GM21825 (cell line): ENCODE measurements around the gene MUC4.
"Not testable (repeated sequence)": the region's sequence is repeated elsewhere in the genome, so short reads cannot be mapped to it uniquely, and the experiment has no call there.

Source experiments
- ATAC-seq: cut with Tn5 transposase; IDR thresholded peaks from one replicate; pipeline ENCODE4 v1.9.1; 2021; ENCODE audit warnings: mild to moderate bottlenecking, moderate library complexity; ENCODE audit not compliant: unreplicated experiment

MUC4 gene

DNA sequence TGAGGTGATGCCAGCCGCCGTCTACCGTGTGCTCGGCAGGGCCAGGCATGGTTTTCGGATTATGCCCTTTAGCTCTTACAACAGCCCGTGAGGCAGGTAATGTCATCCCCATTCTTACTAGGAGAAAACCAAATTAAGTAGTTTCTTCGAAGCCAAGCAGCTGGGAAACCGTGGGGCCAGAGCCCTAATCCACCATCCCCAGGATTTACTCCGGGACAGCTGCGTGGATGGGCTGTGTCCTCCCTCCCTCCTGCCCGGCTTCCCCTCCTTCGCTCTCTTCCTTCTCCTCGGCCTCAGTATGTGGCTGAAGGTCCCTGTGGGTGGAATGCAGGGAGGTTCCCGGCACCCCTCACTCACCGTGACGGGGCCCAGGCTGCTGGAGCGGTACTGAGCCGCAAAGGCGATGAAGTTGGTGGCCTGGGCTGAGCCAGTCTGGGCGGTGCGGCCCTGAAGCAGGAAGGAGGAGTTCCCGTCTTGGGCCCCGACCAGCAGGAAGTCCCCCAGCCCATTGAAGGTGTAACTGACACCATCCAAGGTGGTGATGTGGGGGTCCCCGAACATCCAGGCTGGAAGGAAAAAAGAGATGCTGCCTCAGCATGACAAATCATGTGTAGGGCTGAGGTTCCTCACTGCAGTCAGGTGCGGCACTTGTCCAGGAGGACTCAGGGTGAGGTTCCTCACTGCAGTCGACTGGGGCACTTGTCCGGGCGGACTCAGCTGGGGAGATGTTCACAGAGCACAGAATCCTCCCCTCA, 48.5 kb downstream of the MUC4 start:
- no peak for ATAC-seq

DNA sequence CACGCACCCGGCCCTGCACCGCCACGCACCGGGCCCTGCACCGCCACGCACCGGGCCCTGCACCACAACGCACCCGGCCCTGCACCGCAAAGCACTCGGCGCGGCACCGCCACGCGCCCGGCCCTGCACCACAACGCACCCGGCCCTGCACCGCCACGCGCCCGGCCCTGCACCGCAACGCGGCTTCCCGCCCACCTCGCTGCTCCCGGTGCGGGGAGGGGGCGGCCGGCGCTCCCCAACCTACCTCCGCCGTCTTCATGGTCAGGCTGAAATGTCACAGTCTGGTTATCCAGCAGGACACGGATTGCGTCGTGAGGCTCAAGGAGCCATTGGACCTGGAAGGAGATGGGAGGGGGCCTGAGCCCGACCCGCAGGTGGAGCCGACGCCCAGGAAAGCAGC, 49.1 kb downstream of the MUC4 start:
- ATAC-seq: no peak

DNA sequence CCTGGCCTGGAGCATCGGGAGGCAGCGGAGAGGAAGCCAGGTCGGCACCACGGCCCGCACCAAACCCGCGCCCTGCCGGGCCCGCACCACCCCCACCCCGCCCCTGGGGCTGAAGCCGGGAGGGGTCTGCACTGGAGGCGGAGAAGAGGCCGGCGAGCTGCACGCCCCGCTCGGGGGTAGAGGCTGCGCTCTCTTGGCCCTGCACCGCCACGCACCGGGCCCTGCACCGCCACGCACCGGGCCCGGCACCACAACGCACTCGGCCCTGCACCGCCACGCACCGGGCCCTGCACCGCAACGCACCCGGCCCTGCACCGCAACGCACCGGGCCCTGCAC, 49.5 kb downstream of the MUC4 start:
- ATAC-seq: no peak

DNA sequence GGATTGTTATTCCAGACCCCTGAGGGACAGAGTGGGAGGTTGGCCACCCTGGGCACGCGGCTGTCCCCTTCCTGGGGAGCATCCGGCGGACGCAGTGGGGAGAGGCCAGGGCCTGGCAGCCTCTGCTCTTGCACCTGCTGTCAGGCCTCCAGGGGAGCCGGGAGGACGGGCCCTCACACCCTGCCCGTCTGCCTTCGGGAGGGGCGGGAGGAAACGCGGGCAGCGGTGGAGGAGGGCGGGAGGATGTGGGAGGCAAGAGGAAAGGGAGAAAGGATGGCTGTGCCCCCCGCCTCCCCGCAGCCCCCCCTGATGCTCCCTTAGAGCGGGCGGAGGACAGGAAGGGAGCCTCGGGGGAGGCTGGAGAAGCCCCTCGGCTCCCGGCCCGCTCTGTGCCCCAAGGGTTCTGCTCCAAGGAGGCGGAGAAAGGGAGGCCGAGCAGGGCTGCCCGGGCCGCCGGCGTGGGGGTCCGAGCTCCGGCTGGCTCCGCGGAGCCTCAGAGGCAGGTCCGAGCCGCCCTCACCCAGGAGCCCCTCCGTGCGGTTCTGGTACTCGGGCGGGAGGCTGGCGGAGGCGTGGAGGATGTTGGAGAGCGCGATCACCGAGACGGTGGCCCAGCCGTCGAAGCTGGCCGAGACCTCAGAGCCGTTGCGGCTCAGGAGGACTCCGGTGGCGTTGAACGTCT, 50.0 kb downstream of the MUC4 start:
- ATAC-seq: no peak

DNA sequence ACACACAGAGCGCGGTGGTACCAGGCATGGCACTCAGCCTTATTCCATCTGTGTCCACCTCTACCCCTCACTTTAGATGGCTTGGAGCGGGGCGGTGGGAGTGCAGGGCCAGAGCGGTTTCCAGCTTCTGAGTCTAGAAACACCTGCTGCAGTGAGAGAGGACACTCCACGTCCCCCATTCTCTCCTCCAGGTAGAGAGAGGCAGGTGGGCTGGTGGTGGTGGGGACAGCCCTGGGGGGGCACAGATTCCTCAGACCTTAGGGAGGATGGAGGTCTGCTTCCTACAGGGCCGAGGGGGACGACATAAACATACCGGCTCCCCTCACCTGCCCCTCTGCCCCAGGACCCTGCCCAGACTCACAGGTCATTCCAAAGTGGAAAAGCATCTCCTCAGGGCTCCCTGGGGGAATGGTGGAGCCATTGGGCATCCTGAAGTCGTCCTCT, 50.6 kb downstream of the MUC4 start:
- ATAC-seq: no peak

DNA sequence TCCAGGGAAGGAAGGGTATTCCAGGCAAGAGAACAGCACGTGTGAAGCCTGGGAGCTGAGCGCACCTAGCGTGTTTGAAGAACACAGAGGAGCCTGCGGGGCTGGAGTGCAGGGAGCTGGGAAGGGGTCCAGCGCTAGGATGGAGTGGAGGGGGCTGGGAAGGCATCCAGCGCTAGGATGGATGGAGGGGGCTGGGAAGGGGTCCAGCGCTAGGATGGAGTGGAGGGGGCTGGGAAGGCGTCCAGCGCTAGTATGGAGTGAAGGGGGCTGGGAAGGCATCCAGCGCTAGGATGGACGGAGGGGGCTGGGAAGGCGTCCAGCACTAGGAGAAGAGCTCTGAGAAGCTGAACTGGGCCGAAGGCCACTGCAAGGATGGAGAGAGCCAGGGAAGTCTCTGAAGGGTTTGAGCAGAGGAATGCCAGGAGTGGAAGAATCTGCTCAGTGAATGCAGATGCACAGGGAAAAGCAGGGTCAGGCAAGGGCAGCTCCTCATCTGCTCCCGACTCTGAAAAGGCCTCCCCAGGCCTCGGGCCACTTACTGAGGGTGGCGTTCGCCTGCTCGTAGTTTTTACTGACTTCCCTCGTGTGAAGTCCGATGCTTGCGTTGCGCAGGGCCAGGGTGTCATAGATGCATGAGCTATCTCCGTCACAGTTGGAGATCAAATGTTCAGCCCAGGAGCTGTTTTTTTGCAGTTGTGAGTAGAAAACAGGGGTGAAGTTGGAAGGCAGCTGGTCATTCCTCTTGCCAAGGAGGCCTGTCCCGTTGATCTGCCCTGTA, 51.2 kb downstream of the MUC4 start:
- no peak for ATAC-seq

DNA sequence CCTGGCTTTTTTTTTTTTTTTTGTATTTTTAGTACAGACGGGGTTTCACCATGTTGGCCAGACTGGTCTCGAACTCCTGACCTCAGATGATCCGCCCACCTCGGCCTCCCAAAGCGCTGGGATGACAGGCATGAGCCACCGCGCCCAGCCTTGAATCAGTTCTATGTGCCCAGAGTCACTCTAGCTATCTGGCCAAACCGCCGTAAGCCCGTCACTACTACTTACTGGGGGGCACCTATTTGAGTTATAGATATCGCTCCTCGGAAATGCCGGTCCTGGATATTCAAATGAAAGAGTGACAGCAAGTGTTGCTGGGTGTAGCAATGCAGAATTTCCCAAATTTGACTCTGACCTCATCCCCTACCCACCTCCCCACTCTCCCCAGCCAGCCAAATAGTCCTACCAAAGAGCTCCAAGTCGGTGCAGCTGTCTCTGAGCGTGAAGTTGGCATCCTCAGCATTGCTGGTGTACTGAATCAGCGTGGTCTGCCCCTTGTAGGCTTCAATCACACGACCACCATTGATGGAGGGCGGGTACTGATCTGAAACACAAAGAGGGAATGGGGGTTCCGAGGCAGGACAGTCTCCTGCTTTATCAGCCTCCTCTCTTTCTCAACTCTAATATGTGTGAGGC, 52.9 kb downstream of the MUC4 start:
- ATAC-seq: no peak

DNA sequence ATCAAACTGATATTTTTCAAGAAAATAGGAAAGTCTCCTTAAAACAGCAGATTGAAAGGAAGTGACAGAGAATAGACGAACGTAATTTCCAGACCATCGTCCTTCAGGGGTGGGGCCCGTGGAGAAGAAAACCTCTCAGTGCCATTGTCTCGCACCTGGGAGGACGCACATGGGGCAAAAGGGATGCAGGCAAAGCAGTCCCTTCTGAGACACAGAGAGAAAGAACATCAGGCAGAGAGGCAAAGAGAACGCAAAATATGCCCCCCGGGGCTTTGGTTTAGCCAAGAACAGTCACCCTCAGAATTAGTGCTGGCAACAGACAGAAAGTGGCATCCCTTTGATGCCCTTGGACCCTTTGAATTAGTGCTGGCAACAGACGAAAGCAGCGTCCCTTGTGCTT, 53.9 kb downstream of the MUC4 start:
- ATAC-seq: no peak

DNA sequence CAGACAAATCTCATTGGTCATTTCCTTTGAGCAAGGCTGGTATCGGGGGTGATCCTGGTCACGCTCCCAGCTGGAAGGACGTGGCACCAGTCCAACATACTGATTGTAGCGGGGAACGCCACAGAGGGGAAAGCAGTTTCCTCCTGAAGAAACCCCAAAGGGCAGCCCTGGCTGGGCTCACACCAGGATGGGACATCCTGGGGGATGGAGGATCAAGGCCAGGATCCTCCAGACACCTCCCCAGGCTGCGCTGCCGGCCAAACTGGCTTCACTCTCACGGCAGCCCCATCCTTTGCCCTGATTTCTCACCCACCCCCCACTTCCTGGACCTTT, 54.3 kb downstream of the MUC4 start:
- ATAC-seq: no peak

DNA sequence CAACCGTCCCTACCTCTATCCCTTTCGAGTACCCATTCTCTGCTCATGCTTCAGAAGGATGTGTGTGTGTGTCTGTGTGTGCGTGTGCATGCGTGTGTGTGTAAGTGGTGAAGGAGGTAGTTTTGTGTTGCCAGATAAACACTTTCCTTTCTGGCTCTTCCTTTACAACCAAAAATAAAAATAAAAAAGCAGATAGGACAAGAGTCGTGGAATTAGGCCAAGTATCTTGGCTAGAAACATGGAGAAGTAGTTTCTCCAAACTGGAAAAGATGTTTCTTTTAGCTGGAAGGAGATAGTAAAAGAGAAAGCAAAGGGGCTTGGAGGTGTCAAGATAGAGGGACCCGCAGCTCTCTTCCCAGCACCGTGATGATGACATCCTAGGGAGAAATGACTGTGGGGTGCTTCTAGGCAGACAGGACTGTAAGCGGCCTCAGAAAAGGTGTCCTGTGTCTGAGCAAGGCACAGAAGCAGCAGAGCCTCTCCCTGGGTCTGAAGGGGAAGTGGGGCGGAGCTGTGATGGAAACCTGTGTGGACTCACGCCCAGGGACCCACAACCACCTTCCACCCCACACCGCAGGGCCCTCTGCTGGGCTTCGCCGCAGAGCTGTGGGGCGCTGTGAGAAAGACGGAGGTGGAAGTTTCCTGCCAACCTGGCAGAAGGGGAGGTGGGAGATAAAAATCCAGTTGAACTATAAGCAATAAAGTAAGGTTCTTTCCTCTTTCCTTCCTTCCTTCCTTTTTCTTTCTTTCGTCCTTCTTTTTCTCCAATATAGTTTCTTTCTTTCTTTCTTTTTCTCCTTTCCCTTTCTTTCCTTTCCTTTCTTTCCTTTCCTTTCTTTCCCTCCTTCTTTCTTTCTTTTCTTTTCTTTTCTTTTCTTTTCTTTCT, 55.7 kb downstream of the MUC4 start:
- ATAC-seq: no peak

DNA sequence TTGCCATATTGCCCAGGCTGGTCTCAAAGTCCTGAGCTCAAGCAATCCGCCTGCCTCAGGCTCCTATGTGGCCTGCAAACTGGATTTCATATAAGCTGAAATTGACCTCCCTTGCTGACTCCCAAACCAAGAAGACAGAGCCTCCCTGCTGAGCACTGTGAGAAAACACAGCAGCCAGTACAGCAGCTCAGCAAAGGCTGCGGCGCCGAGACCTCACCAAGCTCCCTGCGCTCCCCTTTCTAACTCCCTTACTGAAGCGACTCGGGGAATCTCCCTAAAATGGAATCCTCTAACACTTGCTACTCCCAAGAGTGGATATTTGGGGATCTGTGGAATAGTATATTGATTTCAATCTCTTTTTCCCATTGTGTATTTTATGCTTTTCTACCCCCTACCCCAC, 56.3 kb downstream of the MUC4 start:
- no peak for ATAC-seq

DNA sequence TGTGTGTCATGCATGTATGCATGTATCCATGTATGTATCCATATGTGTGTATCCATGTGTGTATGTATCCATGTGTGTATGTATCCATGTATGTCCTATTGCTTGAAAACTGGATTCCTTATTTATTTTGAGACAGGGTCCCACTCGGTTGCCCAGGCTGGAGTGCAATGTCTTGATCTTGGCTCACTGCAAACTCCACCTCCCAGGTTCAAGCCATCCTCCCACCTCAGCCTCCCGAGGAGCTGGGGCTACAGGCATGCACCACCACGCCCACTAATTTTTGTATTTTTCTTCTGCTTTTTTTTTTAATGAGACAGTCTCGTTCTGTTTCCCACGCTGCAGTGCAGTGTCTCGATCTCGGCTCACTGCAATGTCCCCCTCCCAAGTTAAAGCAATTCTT, 56.8 kb downstream of the MUC4 start:
- no peak for ATAC-seq

DNA sequence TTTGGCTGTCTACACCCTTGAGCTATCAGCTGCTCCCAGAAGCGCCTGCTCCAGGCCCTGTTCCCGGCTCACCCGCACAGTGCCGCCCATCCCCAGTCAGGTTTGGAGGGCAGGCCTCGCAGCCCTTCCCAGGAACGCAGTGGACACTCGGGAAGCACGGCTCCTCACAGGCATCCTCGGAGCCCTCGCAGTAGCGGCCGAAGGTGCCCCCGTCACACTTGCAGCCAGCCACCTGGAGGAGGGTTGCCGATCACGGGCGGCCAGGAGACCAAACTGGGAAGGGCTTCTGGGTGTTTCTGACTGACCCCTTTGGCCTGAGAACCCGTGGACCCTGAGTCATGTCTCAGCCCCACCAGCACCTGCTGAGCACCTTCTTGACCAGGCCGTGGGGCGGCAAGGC, 57.6 kb downstream of the MUC4 start:
- ATAC-seq: no peak

DNA sequence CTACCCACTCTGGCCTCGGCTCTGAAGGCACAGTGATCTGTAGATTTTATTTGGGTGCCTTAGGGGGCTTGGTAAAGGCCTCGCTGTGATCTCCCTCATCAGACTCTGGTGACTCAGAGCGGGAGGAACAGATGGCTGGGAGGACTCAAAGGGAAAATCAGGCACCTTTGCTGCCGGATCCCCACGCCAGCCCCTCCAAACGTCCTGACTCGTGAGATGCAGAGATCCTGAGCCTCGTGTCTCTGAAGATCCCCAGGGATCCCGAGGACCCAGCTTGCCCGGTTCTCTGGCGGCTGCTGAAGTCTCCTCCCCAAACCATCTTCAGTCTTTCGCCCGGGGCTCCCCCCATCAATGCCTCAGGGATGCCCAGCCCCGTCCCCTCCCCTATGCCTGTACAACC, 58.1 kb downstream of the MUC4 start:
- no peak for ATAC-seq

DNA sequence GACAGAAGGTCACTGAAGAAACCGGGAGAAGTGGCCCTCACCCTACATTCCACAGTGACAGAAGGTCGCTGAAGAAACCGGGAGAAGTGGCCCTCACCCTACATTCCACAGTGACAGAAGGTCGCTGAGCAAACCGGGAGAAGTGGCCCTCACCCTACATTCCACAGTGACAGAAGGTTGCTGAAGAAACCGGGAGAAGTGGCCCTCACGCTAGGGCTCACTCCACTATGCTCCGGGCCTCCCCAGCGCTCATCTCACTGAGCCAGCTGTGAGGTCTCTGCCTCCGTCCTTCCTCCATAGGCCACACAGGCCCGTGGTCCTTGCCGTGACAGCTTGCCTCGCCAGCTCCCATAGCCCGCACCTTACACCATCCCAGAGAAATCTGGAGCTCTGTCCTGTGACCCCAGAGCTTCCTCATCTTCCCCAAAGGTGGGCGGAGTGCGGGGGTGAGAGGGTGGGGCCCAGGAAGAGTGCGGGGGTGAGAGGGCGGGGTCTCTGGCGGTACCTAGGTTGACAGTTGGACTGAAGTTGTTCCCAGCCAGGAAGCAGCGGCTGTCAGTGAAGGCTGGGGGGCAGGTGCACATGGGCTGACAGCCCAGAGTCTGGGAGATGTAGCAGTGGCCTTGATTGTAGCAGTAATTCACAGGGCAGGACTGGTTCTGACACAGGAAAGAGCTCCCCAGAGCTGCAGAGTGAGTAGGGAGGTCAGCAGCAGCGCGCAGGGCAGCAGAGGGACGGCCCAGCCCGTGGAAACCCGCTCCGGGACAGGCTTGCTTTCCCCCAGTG, 59.0 kb downstream of the MUC4 start:
- ATAC-seq: no peak

DNA sequence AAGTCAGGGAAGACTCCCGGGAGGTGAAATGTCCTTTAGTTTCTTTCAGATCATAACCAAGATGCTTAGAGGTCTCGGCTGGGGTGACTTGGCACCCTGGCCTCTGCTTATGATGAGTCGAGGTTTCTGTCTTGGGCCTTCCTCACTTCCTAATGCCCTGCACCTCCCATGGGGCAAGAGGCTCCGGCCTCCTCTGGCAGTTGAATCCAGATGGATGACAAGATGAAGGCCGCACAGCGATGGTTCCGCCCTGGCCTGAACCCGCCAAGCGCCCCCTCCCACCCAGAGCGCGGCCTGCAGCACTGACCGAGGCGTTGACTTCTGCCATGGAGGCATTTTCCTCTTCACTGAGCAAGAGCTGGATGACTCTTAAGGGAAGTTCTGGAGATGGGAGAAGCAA, 59.7 kb downstream of the MUC4 start:
- no peak for ATAC-seq

DNA sequence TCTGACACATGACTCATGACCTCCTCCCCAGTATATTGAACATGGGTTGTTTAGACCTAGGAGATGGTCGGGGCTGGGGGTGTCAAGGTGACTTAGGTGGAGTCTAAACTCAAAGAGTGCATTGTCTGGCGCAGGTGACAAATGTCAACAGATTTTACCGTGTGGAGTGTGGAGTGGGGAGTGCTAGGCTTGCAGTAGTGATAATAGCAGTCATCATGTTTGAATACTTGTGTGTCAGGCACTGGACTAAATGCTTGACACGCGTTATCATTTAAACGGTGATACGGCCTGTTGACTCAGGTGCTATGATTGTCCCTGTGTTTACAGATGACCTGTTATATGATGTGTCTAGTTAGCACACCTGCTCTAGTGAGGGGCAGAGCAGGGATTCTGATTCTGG, 60.2 kb downstream of the MUC4 start:
- ATAC-seq: no peak

DNA sequence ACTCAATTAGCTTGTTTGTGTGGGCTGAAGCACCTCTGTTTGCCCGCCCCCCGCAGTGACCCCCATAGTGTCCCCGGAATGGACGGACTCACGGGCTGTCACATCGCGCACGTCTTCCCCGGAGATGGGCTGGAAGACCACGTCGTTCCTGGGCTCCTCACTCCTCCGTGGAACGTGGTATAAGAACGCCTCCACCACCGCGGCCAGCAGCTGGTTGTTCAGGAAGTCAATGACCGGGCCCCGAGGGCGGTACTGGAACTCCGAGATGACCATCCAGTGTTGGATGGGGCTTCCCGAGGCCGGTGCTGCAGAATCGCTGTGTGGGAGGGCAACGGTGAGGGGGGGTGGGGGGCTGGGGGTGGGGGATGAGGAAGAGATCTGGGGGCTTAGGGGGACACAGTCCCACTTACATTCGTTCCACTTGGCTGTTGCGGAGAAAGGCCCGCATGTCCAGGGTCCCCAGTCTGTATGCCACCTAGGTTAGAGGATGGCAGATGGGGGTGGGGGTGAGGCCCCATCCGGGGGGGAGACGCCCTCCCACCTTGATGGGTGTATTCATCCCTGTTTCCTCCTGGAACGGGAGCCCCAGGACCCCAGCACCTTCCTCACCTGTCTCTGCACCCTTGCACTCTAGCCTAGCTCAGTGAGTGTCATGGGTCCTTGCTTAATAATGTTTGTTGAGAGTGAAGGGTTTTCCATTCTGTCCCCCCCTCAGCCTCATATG, 60.8 kb downstream of the MUC4 start:
- no peak for ATAC-seq

DNA sequence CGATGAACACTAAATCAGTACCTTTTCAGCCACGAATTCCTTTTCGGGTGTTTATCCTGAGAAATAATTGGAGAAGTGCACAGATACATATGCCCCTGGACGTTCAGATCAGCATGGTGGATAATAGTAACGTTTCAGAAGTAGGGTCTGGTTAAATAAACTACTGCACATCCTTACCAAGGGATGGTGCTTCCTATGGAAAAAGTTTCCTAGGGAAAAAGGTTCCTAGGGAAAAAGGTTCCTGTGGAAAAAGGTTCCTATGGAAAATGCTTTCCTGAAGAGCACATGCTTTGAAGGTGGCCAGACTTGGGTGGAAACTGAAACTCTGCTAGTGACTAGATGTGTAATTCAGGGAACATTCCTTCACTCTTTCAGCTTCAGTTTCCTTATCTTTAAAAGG, 62.6 kb downstream of the MUC4 start:
- not testable (repeated sequence) for ATAC-seq
